DMS114 treated with DMSO at 0.1 percent for 48 hours (cell line): Measurements from ENCODE around the gene SEMA3D.
A peak's percentile ranks its signal among the peaks of the same experiment; 100 is the strongest.

Source experiments
- DNase-seq: peaks from one replicate; lab custom pipeline; 2025; ENCODE audit not compliant: unreplicated experiment; lab: John Stamatoyannopoulos, UW

The SEMA3D gene

DNA sequence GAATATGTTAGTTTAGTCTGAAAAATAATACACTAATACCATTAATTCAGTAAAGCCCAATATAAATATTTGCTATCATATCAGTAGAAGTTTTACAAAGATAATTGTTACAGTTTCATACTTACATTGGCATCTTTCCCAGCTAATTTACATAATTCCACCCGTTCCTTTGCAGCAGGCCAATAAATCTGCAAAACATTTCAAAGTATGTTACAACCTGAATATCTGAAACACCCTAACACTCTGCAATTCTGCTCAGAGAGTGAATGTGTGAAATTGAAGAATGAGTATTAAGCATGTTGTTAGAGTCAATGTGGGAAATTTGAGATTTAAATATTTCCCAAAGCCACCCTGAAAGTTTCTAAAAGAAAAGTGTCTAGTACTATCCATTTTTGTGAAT lies 105.5 kb downstream of the SEMA3D start:
- no peak for DNase-seq

DNA sequence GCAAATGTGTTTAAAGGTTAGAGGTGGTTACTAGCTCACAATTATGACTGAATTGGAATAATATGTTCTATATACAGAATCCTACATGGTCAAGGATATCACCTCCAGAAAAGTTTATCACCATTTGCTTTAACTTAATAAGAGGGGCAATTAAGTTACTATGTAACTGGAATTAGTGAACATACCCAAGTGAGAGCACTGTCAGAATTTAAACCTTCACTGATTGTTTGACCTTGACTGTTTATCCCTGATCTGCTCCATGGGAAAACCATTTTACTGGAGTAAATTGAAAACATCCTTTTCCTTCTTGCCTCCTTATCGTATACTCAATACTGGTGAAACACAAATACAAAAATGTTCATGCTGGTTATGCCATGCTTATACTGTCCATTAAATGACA lies 107.4 kb downstream of the SEMA3D start:
- no peak for DNase-seq

DNA sequence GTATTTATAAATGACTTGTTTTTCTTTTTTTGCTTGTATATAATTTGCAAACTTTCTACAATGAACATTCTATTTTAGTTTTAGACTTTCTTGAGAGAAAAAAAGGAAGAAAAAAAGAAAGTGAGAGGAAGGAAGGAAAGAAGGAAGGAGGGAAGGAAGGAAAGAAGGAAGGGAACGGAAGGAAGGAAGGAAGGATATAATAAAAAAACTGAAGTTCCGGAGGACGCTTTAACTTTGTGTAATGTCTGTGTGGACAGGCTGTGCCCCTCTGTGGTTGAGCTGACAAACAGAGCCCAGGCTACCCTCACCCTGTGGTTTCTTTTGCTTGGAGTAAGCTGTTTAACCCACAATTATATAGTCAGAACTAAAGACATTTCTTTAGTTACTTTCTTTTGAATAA lies 108.7 kb downstream of the SEMA3D start:
- DNase-seq = no peak

DNA sequence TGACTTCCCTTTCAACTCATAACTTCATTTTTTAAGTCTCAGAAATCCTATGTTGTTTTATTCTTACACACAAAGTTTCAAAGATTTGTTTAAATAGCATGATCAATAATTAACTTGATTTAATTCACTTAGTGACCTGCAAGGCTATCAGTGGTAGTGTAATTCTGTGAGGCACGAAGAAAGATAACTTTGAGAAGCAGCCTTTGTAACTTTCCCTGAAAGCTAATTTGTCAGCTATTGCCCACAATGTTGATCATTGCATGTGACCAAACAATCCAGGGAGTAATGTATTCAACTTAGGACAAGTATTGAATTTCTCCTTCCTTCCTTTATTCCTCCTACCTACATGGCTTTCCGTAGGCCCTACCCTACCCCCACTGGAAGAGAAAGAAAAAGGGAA lies 111.0 kb downstream of the SEMA3D start:
- no peak for DNase-seq

DNA sequence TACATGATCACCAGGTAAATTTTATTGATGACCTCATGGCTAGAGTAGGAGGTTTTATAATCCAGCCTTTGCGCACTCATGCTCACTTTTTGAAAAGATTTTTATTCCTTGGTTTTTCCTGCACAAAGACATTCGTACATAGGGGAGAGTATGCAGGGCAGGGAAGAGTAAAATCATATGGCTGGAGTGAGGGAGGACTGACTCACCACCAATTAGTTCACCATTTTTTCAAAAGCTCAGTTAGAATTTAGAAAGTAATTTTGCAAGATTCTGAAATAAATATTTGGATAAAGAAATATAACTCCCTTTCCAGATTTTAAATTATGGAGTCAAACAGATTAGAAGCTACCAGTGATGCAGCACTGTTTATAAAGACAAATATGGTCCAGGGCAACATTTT lies 111.9 kb downstream of the SEMA3D start:
- no peak for DNase-seq

DNA sequence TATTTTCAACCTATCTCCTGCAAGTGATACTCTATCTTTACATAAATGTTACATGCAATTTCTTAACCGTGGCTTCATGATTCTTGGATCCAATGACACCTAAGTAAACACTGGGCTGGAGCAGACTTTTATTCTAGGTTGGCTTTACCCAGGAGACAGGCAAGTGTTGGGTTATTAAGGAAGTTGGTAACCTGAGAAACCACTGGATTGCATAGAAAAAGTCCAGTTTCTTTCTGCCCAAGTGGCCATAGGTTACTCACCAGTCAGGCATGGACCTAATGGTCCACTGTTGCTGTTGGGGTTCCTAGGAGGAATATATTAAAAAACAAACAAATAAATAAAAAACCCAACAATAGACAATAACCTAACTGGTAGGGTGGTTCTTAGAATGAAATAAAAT lies 112.8 kb downstream of the SEMA3D start:
- no peak for DNase-seq

DNA sequence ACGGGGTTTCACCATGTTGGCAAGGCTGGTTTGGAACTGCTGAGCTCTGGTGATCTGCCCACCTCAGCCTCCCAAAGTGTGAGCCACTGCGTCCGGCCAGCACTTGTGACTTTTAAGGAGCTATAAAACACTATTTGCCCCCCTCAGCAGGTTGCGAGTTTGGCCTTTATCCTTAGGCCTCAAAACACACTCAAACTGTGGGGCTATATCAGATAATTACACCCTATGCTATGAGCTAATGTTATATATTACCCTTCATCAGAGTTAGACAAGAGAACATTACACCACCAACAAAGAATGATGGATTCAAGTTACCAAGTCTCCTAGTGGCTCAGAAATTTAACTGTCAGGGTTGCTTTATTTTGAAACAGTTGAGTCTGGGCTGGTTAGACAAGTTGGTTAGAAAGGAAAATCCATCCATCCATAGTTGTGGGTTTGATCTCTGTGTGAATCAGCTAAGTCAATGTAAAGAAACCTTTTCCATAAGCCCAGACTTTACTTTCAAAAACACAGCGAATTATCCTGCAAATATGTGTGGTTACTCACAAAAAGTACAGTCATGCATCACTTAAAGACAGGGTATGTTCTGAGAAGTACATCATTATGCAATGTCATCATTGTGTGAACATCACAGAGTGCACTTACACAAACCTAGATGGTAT lies 115.8 kb downstream of the SEMA3D start:
- DNase-seq = no peak

DNA sequence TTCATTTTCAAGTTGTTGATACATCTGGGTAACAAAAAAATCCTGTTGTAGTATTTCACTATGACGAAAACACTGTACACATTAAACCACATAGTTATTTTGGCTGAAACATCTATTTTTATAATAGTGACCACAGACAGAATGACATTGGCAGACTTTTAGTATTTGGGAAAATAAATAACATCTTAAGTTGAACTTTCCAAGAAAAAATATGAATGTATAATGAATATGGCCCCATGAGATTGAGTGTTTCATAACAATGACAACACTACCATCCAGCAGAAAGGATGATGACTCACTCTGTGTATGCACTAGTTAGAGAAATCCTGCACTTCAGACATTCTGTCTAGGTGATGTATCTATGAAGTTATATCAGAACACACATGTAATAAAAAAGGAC lies 118.1 kb downstream of the SEMA3D start:
- no peak for DNase-seq

DNA sequence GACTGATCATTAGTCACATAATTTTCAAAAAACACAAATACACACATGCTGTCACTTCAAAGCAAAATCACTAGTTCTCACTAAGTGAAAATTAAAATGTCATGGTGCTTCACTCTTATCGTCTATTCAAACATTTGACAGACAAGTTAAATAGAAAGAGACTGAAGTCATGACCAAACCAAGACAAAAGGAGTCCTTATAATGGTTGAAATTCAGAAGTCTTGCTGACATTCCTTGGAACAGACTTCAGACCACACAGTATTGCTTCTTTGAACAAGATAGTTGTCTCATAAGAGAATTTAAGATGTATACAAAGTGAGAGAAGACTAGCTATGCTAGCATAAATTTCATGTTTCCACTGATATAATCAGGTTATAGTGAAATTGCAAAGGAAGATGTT lies 119.5 kb downstream of the SEMA3D start:
- no peak for DNase-seq

DNA sequence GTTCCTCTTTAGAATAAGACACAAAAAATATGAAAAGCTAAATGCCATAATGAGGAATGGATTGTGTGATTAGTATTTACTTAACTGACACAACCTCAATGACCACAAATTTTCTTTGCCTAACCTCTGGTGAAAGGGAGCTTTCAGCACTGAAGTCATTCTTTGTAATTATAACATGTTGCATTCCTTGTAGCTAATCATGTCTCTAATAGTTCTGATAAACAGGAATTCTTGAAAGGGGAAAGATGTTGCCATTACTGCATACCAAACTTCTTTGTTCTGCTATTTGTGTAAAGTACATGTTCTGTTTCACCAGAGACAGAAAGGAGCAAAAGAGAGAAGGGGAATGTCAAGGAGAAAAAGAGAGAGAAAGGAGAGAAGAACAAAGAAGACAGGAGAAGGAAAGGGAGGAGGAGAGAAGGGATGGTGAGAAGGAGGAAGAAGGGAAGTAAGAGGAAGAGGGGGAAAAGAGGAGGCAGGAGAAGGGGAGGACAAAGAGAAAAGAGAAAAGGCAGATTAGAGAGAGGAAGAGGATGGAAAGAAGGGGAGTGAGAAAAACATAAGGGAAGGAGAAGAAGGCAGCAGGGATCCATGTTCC lies 120.9 kb downstream of the SEMA3D start:
- no peak for DNase-seq

DNA sequence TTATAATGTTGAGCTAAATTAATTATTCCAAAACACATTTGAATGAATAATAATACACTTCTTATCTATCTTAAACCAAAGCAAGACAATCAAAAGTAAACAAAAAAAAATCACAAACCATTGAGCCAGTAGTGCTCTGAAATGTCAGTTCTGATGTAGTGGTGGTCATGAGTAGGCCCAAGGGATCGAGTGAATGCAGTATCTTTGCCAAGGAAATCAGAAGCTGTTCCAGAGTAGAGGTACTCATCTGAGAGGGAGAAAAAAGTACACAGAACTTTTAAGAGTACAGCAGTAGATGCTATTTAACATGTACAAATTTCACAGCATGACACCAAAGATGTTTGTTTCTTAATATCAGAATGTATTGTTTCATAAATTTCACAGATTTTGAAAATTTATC lies 121.5 kb downstream of the SEMA3D start:
- no peak for DNase-seq

DNA sequence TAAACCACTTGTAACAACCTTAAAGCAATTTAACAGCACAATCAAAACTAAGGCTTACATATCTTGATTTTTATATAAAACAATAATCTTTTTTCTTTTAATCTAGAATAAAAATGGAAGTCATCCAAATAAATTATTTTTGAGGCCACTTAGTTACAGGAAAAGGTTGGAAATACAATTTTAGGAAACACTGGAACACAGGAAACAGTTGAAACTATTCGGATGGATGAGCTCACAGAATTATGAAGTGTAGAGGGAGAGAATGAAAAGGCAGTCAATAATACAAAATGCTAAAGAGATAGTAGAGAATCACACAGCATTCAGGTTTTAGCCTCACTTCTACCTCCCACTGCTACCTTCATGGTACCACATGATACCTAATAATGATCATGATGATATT lies 124.2 kb downstream of the SEMA3D start:
- DNase-seq = no peak

DNA sequence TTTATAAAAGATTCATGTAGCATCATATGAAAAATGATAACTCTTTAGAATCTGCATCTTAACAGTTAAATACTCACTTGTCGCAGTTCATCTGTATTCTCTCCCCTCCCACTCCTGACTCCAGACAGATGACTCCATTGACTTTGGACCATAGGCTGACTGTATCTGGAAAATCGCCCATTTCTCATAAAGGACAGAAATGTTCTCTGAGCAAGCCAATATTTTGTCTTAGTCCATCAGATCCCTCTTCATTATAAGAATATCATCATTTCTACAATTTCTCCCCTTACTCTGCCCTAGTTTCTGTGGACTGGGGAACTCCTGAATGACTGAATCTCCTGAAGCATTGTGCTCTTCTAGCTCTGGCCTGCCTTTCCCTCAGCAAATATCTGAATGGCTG lies 125.4 kb downstream of the SEMA3D start:
- no peak for DNase-seq

DNA sequence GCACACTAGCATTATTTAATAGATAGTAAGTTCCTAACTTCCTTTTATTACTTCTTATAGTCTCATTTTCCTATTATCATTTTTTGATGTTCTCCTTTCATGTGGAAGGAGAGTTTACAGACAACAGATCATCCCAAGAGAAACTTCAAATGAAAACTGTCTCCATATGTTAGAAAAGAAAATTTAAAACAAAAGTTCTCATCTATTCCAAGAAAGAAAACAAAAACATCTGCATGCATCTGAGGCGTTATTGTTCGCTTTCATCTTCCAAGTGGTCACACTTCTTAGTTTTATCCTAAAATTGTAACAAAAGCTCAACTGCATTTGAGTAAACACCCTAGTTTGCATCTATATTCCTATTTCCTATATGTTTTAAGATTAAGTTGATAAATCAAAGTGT lies 126.2 kb downstream of the SEMA3D start:
- DNase-seq = no peak

DNA sequence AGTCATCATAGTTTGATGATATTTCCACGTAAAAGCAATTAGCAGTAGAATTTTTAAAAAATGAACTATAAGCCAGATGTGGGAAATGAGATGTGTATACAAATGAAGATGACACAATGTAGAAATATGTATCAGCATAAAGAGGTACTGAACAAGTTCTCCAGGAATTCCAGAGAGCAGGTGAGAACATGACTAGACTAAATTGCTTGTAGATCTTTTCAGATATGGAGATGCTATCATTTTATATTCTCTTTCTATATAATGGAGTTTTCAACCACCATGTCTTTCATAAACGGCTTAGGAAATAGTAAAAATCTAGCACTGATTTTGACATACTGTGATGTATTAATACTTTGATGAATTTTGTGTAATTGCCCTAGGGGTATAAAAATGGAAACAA lies 130.9 kb downstream of the SEMA3D start:
- no peak for DNase-seq

DNA sequence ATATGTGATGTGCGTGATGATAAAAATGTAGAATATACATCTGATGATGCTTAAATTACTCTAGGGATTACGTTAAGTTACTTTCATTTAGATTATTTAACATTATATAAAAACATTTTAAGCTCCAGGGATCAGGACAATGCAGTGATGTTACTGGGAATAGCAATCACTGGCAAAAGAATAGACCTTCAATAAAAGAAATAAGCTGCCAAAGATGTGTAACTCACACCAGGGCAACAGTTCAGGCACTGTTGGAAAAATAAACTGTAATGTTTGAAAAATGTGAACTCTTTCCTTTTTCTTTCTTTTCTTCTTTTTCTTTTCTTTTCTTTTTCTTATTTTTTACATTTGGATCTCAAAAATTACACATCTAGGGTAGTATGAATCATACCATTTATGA lies 131.7 kb downstream of the SEMA3D start:
- no peak for DNase-seq

DNA sequence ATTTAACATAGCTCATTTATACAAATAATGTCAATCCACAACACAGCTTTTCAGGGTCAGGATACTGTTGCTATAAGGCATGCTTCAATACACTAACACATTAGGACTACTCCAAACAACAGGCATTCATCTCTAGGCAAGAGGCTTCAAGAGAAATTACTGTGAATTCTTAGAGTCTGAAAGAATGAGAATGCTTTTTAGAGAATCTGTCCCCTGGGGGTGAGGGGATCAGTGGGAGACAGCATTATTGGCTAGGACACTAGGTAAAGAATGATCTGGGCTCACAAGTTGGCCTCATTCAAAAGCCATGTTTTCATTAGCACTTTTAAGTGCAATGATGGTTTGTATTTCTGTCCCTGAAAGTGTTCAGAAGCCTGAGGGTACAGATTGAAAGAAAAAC lies 132.6 kb downstream of the SEMA3D start:
- DNase-seq = peak; percentile 47

DNA sequence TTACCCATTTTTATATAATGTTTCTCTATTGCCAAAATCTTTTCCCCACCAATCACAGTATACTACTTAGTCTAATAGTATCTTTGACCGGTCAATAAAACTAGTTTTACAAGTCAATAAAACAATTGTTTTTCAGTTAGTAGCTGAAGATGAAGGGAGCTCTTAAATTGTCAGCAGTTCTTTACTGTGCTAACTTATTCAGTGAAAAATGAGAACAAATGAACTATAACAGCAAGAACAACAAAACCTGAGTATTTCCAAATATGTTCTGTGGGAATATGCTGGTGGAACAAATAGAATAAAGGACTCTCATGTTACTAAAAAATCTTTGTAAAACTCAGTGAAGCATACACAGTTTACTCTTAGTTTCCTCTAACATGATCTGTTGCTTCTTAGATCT lies 134.0 kb downstream of the SEMA3D start:
- DNase-seq = no peak

DNA sequence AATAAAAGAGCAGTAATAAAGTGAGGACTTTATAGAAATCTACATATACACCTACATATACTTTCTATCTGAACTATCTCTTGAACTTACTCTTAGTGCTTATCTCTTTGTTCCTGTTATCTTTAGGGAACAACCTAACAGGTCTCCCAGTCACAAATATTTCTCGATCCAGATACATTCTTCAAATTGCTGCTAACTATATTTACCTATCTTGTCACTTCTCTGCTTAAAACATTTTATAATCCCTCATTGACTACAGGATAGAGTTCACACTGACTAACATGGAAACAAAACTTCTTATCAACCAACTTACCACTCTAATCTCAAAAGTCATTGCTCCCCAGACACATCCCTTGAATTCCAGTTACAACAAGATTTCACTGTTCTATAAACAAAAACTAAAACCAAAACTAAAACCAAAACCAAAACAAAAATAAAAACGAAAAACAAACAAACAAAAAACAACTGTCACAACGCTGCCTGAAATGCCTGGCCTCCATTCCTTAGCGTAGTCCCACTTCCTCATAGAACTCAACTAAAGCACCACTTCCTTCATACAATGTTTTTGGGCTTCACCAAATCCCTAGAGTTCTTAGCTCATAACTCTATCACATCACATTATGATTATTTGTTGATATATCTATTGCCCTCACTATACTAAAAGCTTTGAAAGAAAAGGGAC lies 134.7 kb downstream of the SEMA3D start:
- no peak for DNase-seq

DNA sequence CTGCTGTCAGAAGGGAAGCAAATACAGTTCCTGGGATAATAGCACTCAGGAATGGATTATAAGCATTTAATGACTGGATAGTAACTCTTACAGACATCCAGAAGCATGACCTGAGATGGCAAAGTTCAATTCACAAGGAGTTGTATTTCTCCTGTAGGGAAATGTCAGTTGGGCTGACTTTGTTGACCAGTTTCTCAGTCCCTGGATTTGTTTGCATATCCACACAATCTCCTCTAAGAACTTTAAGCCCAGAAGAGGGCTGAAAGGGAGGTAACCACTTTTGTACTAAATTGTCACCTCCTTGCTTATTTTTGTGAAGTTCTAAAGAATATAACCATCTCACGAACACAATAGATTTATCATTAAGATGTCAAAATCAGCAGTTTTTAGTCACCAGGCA lies 140.3 kb downstream of the SEMA3D start:
- no peak for DNase-seq

DNA sequence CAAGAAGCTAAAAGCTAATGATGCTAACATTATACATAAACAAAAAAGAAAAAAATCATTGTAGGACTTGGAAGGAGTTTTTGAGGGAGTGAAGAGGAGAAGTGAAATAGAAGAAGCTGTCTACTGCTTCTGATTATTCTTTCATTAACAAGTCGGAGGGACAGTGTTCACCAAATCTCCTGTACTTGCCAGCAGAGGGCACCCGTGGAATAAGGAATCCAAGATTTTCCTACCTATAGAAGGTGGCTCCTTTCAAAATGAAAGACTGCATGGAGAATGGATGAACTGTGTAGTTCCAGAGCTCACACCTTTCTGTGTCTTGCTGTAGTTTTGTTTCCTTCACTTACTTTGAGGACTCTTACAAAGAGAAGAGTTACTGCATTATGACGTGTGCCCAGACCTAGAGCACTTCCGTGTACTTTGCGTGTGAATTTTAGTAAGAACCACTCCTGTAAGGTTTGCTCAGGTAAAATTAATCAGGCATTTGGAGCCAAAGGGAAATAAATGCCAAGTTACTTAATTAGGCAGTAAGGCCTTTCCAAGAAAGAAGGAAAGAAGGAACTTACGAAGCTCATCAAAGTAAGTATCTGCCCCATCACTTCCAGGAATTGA lies 145.1 kb downstream of the SEMA3D start:
- DNase-seq = peak; percentile 66

DNA sequence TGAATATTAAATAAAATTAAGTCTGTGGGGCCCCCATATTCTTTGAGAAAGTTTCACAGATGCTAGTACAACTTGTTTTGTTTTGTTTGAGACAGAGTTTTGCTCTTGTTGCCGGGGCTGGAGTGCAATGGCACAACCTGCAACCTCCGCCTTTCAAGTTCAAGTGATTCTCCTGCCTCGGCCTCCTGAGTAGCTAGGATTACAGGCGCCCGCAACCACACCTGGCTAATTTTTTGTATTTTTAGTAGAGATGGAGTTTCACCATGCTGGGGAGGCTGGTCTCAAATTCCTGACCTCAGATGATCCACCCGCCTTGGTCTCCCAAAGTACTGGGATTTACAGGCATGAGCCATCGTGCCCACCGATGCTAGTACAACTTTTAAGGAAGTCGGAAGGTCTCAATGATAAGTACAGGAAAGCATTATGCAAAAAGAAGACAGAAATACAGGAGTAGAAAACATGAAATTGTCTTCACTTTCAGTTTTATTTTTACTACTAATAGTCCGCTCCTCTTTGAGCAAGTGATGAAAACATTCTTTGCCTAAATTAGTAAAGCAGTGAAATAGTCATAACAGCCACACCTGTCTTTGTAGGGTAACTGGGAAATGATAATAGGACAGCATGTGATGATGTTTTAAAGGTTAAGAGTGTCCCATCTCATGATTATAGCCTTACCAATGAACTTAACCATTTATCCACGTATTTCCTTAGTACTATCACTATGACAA lies 147.5 kb downstream of the SEMA3D start:
- no peak for DNase-seq
